GM10266 (cell line): ENCODE measurements around the gene PAPOLG.

Source experiments
- DNase-seq: peaks from one replicate; pipeline ENCODE4 v3.0.0; 2012; ENCODE audit errors: extremely low spot score
- CTCF ChIP-seq: IDR thresholded peaks from 2 replicates; pipeline ENCODE4 v1.5.1; 2012; ENCODE audit warnings: mild to moderate bottlenecking, low read depth; ENCODE audit not compliant: control insufficient read depth, insufficient read depth; ENCODE audit errors: missing control alignments

PAPOLG gene

GRCh38 chr2:60819155-60819862 is 63.2 kb downstream of the PAPOLG start:
- no peak for TF ChIP-seq CTCF
- DNase-seq = no peak

DNA sequence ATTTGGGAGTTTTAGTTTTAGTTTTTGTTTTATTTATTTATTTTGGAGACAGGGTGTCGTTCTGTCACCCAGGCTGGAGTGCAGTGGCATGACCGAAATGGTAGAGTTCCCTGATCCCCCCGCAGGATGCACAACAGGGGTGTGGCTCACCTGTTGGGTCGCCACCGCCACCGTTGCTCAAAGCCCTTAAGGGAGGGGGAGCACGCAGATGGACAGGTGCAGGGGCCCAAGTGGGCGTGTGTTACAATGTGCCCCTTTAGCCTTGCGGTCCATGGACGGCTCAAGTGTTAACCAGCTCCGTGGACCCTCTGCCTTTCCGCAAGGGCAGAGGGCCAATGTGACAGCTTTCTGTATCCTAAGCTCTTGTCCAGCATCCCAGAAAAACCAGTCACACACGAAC is 63.9 kb downstream of the PAPOLG start:
- no peak for DNase-seq
- no peak for TF ChIP-seq CTCF

DNA sequence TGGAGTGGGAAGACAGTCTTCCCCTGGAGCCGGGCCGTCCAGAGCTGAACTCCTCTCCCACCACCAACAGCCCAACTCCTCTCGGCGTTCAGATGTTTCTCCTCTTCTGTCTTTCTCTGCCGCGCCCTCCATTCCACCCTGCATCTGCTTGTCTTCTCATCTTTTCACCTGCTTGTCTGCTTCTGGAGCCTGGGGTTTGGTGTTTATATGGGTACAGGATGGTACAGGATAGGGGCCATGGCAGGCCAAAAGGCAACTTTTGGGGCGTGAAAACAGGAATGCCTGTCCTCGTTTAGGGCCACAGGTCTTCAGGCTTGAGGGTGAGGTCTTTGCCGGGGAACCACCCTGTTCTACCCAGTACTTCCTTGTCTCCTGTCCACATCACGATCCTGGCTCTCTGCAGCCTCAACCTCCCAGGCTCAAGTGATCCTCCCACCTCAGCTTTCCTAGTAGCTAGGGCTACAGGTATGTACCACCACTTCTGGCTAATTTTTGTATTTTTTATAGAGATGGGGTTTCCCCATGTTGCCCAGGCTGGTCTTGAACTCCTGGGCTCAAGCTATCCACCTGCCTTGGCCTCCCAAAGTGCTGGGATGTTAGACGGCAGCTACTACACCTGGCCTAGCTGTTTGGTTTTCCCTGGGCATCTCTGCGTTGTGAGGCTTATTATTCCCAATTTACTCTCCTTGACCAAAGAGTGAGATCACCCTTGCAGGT is 64.5 kb downstream of the PAPOLG start:
- TF ChIP-seq CTCF = no peak
- no peak for DNase-seq

- no peak for DNase-seq
- TF ChIP-seq CTCF = no peak
These were observed 65.0 kb downstream of the PAPOLG start for GRCh38 chr2:60821133-60821469.

GRCh38 chr2:60821587-60822302 is 65.7 kb downstream of the PAPOLG start:
- no peak for TF ChIP-seq CTCF
- no peak for DNase-seq

DNA sequence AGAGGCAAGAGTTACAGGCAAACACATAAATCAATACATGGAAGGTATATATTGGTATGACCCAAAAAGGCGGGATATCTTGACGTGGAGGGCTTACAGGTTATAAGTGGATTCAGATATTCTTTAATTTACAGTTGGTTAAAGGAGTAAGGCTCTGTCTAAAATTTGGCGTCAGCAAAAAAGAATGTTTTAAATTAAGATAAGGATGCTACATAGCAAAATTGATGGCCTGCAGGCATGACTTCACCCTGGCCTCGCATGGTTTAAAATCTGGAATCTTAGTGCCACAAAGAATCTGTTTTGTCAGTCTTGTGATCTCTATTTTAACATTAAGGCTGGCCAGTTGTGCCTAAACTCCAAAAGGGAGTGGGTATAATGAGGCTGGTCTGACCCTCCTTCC is 66.9 kb downstream of the PAPOLG start:
- DNase-seq = no peak
- TF ChIP-seq CTCF = no peak
